Tibial nerve (tissue), 4 donors: ENCODE results near the gene KCNJ1. TPM values are rescaled to one million over a fixed set of nuclear protein-coding genes. Genes with fewer than 3 reads are reported as not detected.

Experiments
- DNase-seq, 2 donors: peaks; one replicate each; pipeline ENCODE4 v3.0.0-alpha.2; 2019; ENCODE audit warnings: low spot score in 2 of 2
- H3K27ac ChIP-seq, 4 donors: fragments of 200-600 bp; sonication (generic) in 3 of 4; one replicate each; pipeline ENCODE4 v1.5.1; 2017 to 2019; ENCODE audit warnings: mild to moderate bottlenecking in 1 of 4
- H3K27me3 ChIP-seq, 2 donors: fragments of 200-600 bp; sonication (generic) in 1 of 2; one replicate each; pipeline versions ENCODE4 v1.5.1 to v1.6.0; 2017 to 2019
- H3K36me3 ChIP-seq, 3 donors: fragments of 200-600 bp; sonication (generic); one replicate each; pipeline ENCODE4 v1.5.1; 2018 to 2019
- H3K4me1 ChIP-seq, 4 donors: fragments of 200-600 bp; sonication (generic) in 3 of 4; one replicate each; pipeline ENCODE4 v1.5.1; 2017 to 2019
- H3K4me3 ChIP-seq, 4 donors: fragments of 200-600 bp; sonication (generic) in 3 of 4; one replicate each; pipeline ENCODE4 v1.5.1; 2017 to 2019; ENCODE audit warnings: mild to moderate bottlenecking in 1 of 4, moderate library complexity in 1 of 4
- H3K9me3 ChIP-seq, 4 donors: fragments of 200-600 bp; sonication (generic) in 3 of 4; one replicate each; pipeline ENCODE4 v1.5.1; 2017 to 2019
- EP300 ChIP-seq, 2 donors: sonication (generic); formaldehyde crosslinking; IDR thresholded peaks; one replicate each; pipeline ENCODE4 v1.6.1; 2017; ENCODE audit warnings: antibody characterized with exemption in 2 of 2, mild to moderate bottlenecking in 1 of 2
- POLR2A ChIP-seq, 2 donors: fragments of 450-650 bp; IDR thresholded peaks; one replicate each; pipeline ENCODE4 v1.6.1; 2017; ENCODE audit warnings: antibody characterized with exemption in 2 of 2, mild to moderate bottlenecking in 2 of 2, moderate library complexity in 2 of 2
- WGBS, 2 donors: methylation state at CpG; one replicate each; pipeline ENCODE4 v1.1.5; 2018; 5-methylcytosine and 5-hydroxymethylcytosine counted together
- total RNA-seq, 4 donors: library from RNA; depleted of rRNA; stranded (reverse); fragments of >200 nt; gene quantifications; one replicate each; pipeline ENCODE4 v1.1.0, GENCODE V29; 2016
- TF ChIP-seq, protein P1 (sequence below), 5 experiments: fragments of 200-600 bp in 3 of 5; fragments of 450-650 bp in 2 of 5; sonication (generic) in 3 of 5; IDR thresholded peaks; one replicate each; pipeline ENCODE4 v1.5.1; 2016 to 2019; ENCODE audit warnings: antibody characterized with exemption in 5 of 5, mild to moderate bottlenecking in 3 of 5, moderate library complexity in 2 of 5

KCNJ1 gene
- total RNA-seq, 4 donors from 2014 or later = not detected

DNA sequence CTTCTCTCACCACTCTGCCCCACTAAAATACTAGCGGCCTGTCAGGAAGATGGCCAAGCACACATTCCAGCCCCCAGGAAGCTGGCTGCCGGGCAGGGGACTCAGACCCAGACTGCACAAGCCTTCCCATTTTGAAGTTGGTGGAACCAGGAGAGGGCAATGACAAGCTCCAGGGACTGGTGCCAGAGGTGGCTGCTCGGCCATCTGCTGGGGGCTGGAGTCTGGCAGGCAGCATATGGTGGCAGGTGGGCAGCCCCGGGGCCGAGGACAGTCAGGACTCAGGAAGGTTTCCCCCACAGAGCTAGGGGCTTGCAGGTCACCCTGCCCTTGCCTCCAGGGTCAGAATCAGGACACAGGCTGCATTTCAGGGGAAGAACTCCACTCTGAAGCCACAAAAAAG is 46.7 kb upstream of the KCNJ1 start:
- Histone ChIP-seq H3K36me3 (no peaks in the 10 kb centered on the region), H3K4me1 (no peaks in the 10 kb centered on the region), H3K27me3 (peaks cover 0 to 4% of the 10 kb centered on the region in 2 donors), H3K4me3 (no peak overlapping the region), H3K9me3 (no peaks in the 10 kb centered on the region), H3K27ac (no peak overlapping the region)
- no peak for DNase-seq
- TF ChIP-seq, protein P1, sequence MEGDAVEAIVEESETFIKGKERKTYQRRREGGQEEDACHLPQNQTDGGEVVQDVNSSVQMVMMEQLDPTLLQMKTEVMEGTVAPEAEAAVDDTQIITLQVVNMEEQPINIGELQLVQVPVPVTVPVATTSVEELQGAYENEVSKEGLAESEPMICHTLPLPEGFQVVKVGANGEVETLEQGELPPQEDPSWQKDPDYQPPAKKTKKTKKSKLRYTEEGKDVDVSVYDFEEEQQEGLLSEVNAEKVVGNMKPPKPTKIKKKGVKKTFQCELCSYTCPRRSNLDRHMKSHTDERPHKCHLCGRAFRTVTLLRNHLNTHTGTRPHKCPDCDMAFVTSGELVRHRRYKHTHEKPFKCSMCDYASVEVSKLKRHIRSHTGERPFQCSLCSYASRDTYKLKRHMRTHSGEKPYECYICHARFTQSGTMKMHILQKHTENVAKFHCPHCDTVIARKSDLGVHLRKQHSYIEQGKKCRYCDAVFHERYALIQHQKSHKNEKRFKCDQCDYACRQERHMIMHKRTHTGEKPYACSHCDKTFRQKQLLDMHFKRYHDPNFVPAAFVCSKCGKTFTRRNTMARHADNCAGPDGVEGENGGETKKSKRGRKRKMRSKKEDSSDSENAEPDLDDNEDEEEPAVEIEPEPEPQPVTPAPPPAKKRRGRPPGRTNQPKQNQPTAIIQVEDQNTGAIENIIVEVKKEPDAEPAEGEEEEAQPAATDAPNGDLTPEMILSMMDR (IDR thresholded peaks at IDR 0.05) = no peak
- TF ChIP-seq POLR2A (IDR thresholded peaks at IDR 0.05) (no peak), EP300 (IDR thresholded peaks at IDR 0.05) (no peak)
- 84 to 89% methylated on average over 4 to 5 of the region's 5 CpGs for WGBS, 2 donors

- no peak overlapping the region for H3K4me3 ChIP-seq
- no peak for DNase-seq
- H3K27me3 ChIP-seq = peaks cover 0 to 9% of the 10 kb centered on the region in 2 donors
- H3K36me3 ChIP-seq = no peaks in the 10 kb centered on the region
- 92 to 97% methylated on average over 17 to 18 of the region's 18 CpGs for WGBS, 2 donors
- H3K27ac ChIP-seq = no peak overlapping the region
- no peaks in the 10 kb centered on the region for H3K9me3 ChIP-seq
- no peak for TF ChIP-seq POLR2A (IDR thresholded peaks at IDR 0.05)
- no peak for TF ChIP-seq EP300 (IDR thresholded peaks at IDR 0.05)
- TF ChIP-seq, protein P1 (IDR thresholded peaks at IDR 0.05) = no peak
- H3K4me1 ChIP-seq = peaks cover 0 to under 1% (median 0%) of the 10 kb centered on the region in 4 donors
These were observed 44.6 kb upstream of the KCNJ1 start for GRCh38 chr11:128911701-128912100.

DNA sequence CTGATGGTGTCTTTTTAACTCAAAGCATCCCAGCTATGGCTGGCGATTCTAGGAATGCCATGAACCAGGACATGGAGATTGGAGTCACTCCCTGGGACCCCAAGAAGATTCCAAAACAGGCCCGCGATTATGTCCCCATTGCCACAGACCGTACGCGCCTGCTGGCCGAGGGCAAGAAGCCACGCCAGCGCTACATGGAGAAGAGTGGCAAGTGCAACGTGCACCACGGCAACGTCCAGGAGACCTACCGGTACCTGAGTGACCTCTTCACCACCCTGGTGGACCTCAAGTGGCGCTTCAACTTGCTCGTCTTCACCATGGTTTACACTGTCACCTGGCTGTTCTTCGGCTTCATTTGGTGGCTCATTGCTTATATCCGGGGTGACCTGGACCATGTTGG is 44.1 kb upstream of the KCNJ1 start:
- H3K27me3 ChIP-seq = peaks cover 0 to 14% of the 10 kb centered on the region in 2 donors
- no peaks in the 10 kb centered on the region for H3K36me3 ChIP-seq
- no peaks in the 10 kb centered on the region for H3K9me3 ChIP-seq
- WGBS, 2 donors = 97 to 98% methylated on average over 17 of the region's 17 CpGs
- no peak overlapping the region for H3K4me3 ChIP-seq
- peaks cover 0 to 3% (median 1%) of the 10 kb centered on the region in 4 donors for H3K4me1 ChIP-seq
- no peak for DNase-seq
- H3K27ac ChIP-seq = no peak overlapping the region
- TF ChIP-seq EP300 (IDR thresholded peaks at IDR 0.05) = no peak
- no peak for TF ChIP-seq POLR2A (IDR thresholded peaks at IDR 0.05)
- TF ChIP-seq, protein P1 (IDR thresholded peaks at IDR 0.05) = no peak

DNA sequence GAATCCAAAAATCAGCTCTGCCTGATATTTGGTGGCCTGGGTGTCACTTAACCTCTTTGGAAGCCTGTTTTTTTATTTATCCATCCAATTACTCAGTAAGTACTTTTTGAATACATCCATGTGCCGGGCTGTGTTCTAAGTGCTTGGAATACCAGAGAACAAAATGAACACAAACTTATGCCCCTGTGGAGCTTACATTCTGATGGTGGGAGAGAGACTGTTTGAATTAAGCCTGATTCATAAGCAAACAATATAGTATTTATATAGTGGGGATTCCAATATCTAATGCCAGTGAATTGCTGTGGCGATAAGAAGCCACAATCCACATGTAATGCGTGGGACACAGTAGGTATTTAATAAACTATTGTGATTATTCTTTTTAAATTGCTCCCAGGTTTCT is 43.5 kb upstream of the KCNJ1 start:
- no peaks in the 10 kb centered on the region for H3K9me3 ChIP-seq
- TF ChIP-seq POLR2A (IDR thresholded peaks at IDR 0.05) (no peak), EP300 (IDR thresholded peaks at IDR 0.05) (no peak)
- TF ChIP-seq, protein P1 (IDR thresholded peaks at IDR 0.05) = no peak
- H3K36me3 ChIP-seq = no peaks in the 10 kb centered on the region
- no peak for DNase-seq
- 59 to 64% methylated on average over 3 of the region's 3 CpGs for WGBS, 2 donors
- no peak overlapping the region for H3K27ac ChIP-seq
- H3K4me1 ChIP-seq = peaks cover 0 to 9% (median 3%) of the 10 kb centered on the region in 4 donors
- peaks cover 0 to 21% of the 10 kb centered on the region in 2 donors for H3K27me3 ChIP-seq
- no peak overlapping the region for H3K4me3 ChIP-seq

GRCh38 chr11:128909438-128910125 is 42.5 kb upstream of the KCNJ1 start:
- TF ChIP-seq, protein P1 (IDR thresholded peaks at IDR 0.05) = no peak
- TF ChIP-seq POLR2A (IDR thresholded peaks at IDR 0.05) = no peak
- Histone ChIP-seq H3K4me3 (no peak overlapping the region), H3K27ac (no peak overlapping the region), H3K36me3 (no peaks in the 10 kb centered on the region), H3K9me3 (no peaks in the 10 kb centered on the region), H3K4me1 (peaks cover 0 to 19% (median 10%) of the 10 kb centered on the region in 4 donors), H3K27me3 (peaks cover 0 to 29% of the 10 kb centered on the region in 2 donors)
- DNase-seq = no peak
- 82 to 86% methylated on average over 8 of the region's 8 CpGs for WGBS, 2 donors
